Measurements from ENCODE around the gene RALA. TPM values are rescaled to one million over a fixed set of nuclear protein-coding genes. Genes with fewer than 3 reads are reported as not detected.

The RALA gene, protein sequence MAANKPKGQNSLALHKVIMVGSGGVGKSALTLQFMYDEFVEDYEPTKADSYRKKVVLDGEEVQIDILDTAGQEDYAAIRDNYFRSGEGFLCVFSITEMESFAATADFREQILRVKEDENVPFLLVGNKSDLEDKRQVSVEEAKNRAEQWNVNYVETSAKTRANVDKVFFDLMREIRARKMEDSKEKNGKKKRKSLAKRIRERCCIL
- 27.3 TPM for total RNA-seq (2021; ENCODE audit: unreplicated experiment)
- polyA plus RNA-seq (2012): 14.4 and 19.7 TPM in 2 replicates
- percentile 76 among the genes with signal in this experiment for Bru-seq, nascent RNA
- BruChase-seq, experiment 1, labeled RNA remaining after a 6-hour chase: percentile 76 among the genes with signal in this experiment
- percentile 69 among the genes with signal in this experiment for BruChase-seq, experiment 2, labeled RNA remaining after a 2-hour chase
- long read RNA-seq, transcript RALA-201 (5 exons, 2,880 nt): major isoform, 83 of 98 reads
- long read RNA-seq, partial matches to known transcripts: 7 of 98 reads
- long read RNA-seq, other reads (novel, unspliced or antisense): 4 of 98 reads

DNA sequence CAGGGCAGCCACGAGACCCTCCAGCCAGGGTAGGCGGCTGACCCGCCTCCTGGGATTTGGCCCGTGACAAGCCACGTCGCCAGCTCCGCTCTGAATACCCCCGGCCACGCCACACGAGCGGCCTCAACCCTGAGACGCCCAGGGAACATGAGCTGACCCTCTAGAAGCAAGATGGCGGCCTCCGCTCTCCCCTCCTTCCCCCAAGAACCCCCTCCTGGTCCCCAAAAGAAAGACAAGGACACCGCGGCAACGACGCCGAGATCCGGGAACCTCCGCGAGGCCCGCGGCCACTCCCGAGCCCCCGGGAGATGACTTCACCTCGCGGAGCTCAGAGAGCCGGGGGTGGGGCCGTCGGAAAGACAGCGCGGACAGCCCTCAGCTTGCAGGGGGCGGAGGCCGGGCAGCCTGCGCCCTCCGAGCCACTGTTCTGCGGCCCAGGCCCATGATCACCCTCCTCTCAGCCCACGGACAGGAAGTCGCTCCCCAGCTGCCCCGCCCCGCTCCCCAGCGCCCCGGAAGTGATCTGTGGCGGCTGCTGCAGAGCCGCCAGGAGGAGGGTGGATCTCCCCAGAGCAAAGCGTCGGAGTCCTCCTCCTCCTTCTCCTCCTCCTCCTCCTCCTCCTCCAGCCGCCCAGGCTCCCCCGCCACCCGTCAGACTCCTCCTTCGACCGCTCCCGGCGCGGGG, at the start of gene RALA:
Gene RALA, plus strand, starts transcription at position 526 of the 685 bp plus-strand sequence. CDS start 63,096 bp downstream, outside the sequence.
- Histone ChIP-seq H3K4me1 (ENCODE audit: control insufficient read depth in 1 of 2, insufficient read depth in 2 of 2, low read length in 2 of 2) (peaks cover 11 to 19% of the 10 kb centered on the region in 2 experiments), H3K27me3 (ENCODE audit: insufficient read depth, low read length) (no peaks in the 10 kb centered on the region), H3K4me2 (ENCODE audit: low read length) (peak within 1 kb of the TSS; percentile 82), H3K9me2 (ENCODE audit: insufficient read depth) (no peaks in the 10 kb centered on the region), H3K4me3 (replicated peaks in 1 of 2; ENCODE audit: low read depth in 1 of 2, low read length in 2 of 2) (peak within 1 kb of the TSS; percentile 57 to 84), H3K36me3 (ENCODE audit: control insufficient read depth in 1 of 2, insufficient read depth in 2 of 2, low read length in 2 of 2) (no peaks in the 10 kb centered on the region), H2AFZ (ENCODE audit: low read depth, low read length, poor library complexity, severe bottlenecking) (no peak within 1 kb of the TSS), H4K20me1 (ENCODE audit: insufficient read depth) (no peaks in the 10 kb centered on the region), H3K9ac (ENCODE audit: low read length) (peak within 1 kb of the TSS; percentile 84), H3K9me3 (ENCODE audit: control insufficient read depth in 1 of 2, insufficient read depth in 1 of 2, low read depth in 1 of 2, low read length in 2 of 2) (no peaks in the 10 kb centered on the region), H3K79me2 (ENCODE audit: insufficient read depth, low read length) (peaks cover 56% of the 10 kb centered on the region), H3K27ac (ENCODE audit: low read depth, low read length) (peak within 1 kb of the TSS; percentile 78)
- no TSS peak for BruUV-seq (replicated peaks)
- intact Hi-C loops (cut with micrococcal nuclease): loop anchor here (5.0 kb wide), 1 partner anchor 124 kb away; no protein-coding TSS in a partner anchor
- ATAC-seq (peak; percentile 95), DNase-seq (ENCODE audit: low read depth, low spot score) (peak; percentile 82)
- ChIA-PET CTCF (interaction anchor here (2.1 kb wide), 1 partner anchor 43 kb away, joined by 9 read pairs; no protein-coding TSS in a partner anchor), POLR2A (interaction anchor here (1.1 kb wide), 1 partner anchor 9 kb away, joined by 4 read pairs; no protein-coding TSS in a partner anchor), RAD21 (ENCODE audit: low non-redundant PET in 1 of 2, low total read pairs in 2 of 2, uncharacterized antibody in 2 of 2, unreplicated experiment in 2 of 2) (no interaction called here)
- TF ChIP-seq REST (IDR thresholded peaks at IDR 0.05; ENCODE audit: low read depth) (no peak), CTCF (IDR thresholded peaks at IDR 0.05 in 2 of 3, conservative IDR thresholded peaks at IDR 0.05 in 1 of 3; ENCODE audit: borderline replicate concordance in 1 of 3, insufficient read depth in 1 of 3, low read depth in 2 of 3, low read length in 2 of 3) (no peak), POLR2AphosphoS5 (IDR thresholded peaks at IDR 0.05; ENCODE audit: low read depth, low read length) (peak; percentile 95), ATF3 (IDR thresholded peaks at IDR 0.05) (no peak), CBX3 (IDR thresholded peaks at IDR 0.05; ENCODE audit: low read depth) (0 out of 2 replicates have a peak, but pooled peaks have one; percentile 34), ELF1 (IDR thresholded peaks at IDR 0.05; ENCODE audit: borderline replicate concordance, low read depth) (peak; percentile 43; the same call in 1 of the 2 replicates), RAD21 (IDR thresholded peaks at IDR 0.05; ENCODE audit: low read depth) (no peak), POLR2A (IDR thresholded peaks at IDR 0.05; ENCODE audit: borderline replicate concordance, extremely low read depth, insufficient read depth, insufficient read length) (peak; percentile 75), EGR1 (IDR thresholded peaks at IDR 0.05; ENCODE audit: low read depth) (peak; percentile 75), JUND (IDR thresholded peaks at IDR 0.05) (no peak), YY1 (IDR thresholded peaks at IDR 0.05; ENCODE audit: extremely low read depth, insufficient replicate concordance, low read depth, low read length) (peak; percentile 63), ZNF274 (IDR thresholded peaks at IDR 0.05; ENCODE audit: low read depth, low read length) (no peak), FOSL1 (IDR thresholded peaks at IDR 0.05; ENCODE audit: low read depth) (no peak), SIN3A (IDR thresholded peaks at IDR 0.05; ENCODE audit: low read depth) (peak; percentile 90), ZBTB33 (IDR thresholded peaks at IDR 0.05; ENCODE audit: extremely low read depth, insufficient replicate concordance, low read length) (no peak)
- TF ChIP-seq, protein P1, sequence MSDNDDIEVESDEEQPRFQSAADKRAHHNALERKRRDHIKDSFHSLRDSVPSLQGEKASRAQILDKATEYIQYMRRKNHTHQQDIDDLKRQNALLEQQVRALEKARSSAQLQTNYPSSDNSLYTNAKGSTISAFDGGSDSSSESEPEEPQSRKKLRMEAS (IDR thresholded peaks at IDR 0.05): peak; percentile 77
